Activated T-cell treated with anti-CD3 and anti-CD28 coated beads for 48 hours (primary cell): ENCODE data around the gene KDM5B.
"Not testable (repeated sequence)": the region's sequence is repeated elsewhere in the genome, so short reads cannot be mapped to it uniquely, and the experiment has no call there.

ENCODE experiments used
- DNase-seq: peaks from one replicate; pipeline ENCODE4 v3.0.0-alpha.2; 2020; ENCODE audit warnings: low read depth

Gene KDM5B

GRCh38 chr1:202807926-202808757 is at the start of gene KDM5B:
Gene KDM5B, minus strand, starts transcription at chr1:202808421. Its CDS starts 116 bp downstream, at chr1:202808305.
- DNase-seq, result peak; percentile 69

GRCh38 chr1:202857136-202857610 is 49.0 kb upstream of the KDM5B start:
- no peak for DNase-seq

GRCh38 chr1:202856014-202856413 is 47.8 kb upstream of the KDM5B start:
- DNase-seq, result no peak

DNA sequence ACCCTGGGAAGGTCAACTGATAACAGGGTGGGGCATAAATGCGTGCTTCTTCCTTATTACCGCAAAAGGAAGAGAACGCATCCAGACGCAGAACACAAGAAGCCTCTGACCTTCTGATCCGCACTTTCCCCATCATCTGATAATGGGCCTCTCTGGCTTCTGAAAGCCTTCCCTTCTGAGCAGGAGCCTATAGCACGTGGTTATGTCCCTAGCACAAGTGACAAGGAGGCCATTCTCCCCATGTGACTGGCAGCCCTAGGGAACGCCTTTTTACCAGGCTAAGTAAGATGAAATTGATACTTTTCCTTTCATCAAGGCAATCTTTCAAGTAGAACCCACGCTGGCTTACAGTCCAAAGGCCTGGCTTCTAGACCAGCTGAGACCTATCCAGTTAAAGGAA is 46.6 kb upstream of the KDM5B start:
- DNase-seq, result no peak

GRCh38 chr1:202852163-202852904 is 44.1 kb upstream of the KDM5B start:
- peak; percentile 29 for DNase-seq

- no peak for DNase-seq
Measured at GRCh38 chr1:202850593-202851362, 42.6 kb upstream of the KDM5B start.

DNA sequence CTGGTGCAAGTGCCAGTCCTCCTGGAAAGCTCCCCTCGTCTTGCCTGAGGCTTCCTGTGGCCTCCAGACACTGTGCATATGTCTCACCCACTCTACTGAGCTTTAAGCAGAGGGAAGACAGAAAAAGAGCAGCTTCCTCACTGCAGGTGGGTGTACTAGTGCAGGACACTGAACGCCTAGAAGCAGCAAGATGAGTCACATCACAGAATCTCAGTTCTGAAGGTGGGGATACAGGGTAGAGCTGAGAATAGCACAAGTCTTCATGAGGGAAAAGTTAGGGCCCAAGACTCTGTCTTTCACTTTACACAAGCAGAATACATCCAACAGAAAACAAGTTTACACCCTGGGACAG is 39.9 kb upstream of the KDM5B start:
- DNase-seq, result no peak

DNA sequence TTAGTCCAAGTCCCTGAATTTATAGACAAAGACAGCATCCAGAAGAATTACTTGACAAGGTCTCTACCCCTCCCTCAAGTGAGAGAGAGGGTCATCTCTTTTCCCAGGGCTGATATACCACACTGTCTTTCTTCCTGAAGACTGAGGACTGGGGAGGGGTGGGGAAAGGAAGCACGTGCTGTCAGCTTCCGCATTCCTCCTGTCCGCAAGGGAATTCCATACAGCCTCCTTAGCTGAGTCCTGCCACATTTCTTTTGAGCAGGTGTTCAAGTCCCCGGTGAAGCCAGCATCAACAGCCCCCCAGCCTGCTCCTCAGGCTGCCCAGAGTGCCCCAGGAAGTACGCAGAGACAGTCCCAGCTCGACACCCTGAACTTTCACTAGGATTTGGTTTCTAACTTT is 36.7 kb upstream of the KDM5B start:
- no peak for DNase-seq

DNA sequence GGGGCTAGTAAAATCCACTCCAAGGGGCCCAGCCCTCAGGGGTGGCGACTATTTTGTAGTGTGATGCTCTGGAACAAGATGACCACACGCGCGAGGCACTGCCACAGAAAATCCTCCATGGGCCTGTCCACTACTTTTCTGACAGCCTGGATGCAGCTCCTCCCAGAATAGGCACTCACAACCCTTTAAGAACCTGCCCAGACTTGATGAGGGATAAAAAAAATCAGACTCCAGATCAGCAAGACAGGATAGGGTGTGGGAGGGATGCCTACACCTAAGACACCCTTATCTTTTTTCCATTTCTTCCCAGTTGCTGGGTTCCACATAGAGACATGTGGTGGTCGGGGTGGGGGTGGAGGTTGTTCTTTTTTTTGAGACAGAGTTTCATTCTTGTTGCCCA is 36.0 kb upstream of the KDM5B start:
- no peak for DNase-seq

- no peak for DNase-seq
Measured at GRCh38 chr1:202843081-202843480, 34.9 kb upstream of the KDM5B start.

DNA sequence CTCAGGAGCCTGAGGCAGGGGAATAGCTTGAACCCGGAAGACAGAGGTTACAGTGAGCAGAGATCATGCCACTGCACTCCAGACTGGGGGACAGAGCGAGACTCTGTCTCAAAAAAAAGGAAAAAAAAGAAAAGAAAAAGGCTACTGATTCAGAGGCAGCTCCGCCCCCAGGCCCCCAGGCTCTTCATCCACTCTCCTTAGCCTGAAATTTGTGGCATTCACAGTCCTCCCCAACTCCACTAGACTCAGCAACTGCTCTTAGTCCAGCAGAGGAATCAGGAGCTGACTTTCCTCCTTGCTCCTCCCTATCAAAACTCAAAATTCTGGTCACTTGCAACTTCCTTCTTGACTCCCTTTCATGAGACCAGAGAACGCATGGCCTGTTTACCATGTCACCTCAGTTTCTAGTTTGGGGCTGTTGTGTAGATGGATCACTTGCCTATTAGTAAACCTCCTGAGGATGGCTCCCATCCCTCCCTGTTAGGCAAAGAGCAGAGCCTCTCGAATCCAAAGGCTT is 29.6 kb upstream of the KDM5B start:
- no peak for DNase-seq

- DNase-seq, result no peak
Measured at GRCh38 chr1:202836623-202837403, 28.6 kb upstream of the KDM5B start.

DNA sequence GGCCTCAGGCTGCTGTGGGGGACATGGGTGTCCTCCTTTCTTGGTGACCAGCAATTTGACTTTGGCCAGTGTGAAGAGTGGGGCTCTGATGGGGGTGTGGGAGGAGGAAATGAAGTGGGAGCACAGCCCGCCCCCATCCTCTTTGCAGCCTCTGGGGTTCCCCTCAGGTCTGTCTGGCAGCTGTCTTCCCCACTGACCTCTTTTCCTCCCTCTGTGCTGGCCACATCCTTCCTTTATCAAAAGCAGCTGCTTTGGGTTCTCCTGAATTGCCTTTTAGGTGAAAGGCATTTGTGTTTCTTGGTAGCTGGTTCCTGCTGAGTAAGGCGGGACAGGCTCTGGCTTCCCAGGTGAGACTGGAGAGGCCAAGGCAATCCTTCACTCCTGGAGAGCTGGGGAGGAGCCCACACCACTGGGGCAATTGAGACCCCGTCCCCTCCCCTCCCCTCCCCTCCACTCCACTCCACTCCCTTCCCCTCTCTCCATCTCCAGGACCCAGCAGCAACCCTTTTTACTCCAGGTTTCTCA is 27.4 kb upstream of the KDM5B start:
- no peak for DNase-seq

GRCh38 chr1:202834771-202835547 is 26.7 kb upstream of the KDM5B start:
- peak; percentile 17 for DNase-seq

DNA sequence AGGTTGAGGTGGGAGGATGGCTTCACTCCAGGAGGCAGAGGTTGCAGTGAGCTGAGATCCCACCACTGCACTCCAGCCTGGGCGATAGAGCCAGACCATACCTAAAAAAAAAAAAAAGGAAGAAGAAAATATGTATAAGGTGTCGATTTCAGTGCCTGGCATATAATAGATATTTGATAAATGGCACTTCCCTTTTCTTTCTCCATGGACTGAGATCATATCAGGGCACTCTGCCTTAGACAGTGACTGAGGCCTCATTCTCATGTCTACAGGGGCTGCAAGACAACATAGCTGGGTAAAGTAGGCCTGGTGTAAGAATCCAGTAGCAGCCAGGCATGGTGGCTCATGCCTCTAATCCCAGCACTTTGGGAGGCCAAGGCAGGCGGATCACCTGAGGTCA is 23.7 kb upstream of the KDM5B start:
- no peak for DNase-seq

DNA sequence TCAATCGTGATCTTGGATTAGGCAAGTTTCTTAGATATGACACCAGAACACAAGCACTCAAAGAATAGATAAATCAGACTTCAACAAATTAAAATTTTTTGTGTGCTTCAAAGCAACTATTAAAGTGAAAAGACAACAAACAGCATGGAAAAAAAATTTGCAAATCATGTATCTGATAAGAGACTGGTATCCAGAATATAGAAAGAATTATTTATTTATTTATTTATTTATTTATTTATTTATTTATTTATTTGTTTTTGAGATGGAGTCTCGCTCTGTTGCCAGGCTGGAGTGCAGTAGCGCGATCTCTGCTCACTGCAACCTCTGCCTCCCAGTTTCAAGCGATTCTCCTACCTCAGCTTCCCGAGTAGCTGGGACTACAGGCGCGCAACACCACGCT is 21.0 kb upstream of the KDM5B start:
- DNase-seq, result not testable (repeated sequence)

GRCh38 chr1:202825748-202826147 is 17.5 kb upstream of the KDM5B start:
- DNase-seq, result no peak

- no peak for DNase-seq
Measured at GRCh38 chr1:202821467-202821866, 13.2 kb upstream of the KDM5B start.

DNA sequence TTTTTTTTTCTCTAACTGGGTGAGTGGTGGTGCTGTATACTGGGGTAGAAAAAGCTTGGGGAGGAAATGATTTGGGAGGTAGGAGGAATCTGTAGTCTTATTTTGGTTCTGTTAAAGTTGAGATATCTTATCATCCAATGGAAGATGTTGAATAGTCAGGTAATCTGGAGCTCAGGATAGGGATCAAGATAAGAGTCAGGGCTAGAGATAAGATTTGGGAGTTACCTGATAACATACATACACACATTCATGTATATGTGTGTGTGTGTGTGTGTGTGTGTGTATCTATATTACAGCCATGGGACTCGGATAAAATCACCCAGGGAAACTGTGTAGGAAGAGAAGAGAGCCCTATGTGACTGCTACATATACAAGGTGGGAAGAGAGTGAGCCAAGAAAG is 10.6 kb upstream of the KDM5B start:
- no peak for DNase-seq

DNA sequence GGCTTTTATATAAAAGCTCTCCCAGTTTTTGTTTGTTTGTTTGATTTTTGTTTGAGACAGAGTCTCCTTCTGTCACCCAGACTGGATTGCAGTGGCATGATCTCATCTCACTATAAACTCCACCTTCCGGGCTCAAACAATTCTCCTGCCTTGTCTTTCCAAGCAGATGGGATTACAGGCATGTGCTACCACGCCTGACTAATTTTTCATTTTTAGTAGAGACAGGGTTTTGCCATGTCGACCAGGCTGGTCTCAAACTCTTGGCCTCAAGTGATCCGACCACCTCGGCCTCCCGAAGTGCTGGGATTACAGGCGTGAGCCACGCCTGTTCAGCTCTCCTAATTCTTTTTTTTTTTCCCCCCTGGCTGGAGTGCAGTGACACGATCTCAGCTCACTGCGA is 6.9 kb upstream of the KDM5B start:
- no peak for DNase-seq
